CD4-positive, alpha-beta T cell (primary cell): Measurements from ENCODE around the gene PDCD10. TPM values are rescaled to one million over a fixed set of nuclear protein-coding genes. Genes with fewer than 3 reads are reported as not detected.

Source experiments
- ATAC-seq: fragments of 200-7000 bp; cut with Tn5 transposase; one replicate; pipeline ENCODE4 v1.10.0; 2022; ENCODE audit warnings: mild to moderate bottlenecking; ENCODE audit not compliant: poor library complexity
- CTCF ChIA-PET: fragments of 350-600 bp; sonication (Branson Sonifier 250); formaldehyde crosslinking; loops from one replicate; lab custom pipeline; 2021; ENCODE audit warnings: antibody characterized with exemption, inconsistent platforms; lab: Charles Lee
- POLR2A ChIA-PET: fragments of 350-600 bp; sonication (Branson Sonifier 250); formaldehyde crosslinking; loops from one replicate; lab custom pipeline; 2021; ENCODE audit warnings: antibody characterized with exemption, inconsistent platforms; lab: Charles Lee
- DNase-seq, 14 experiments: peaks; one replicate each; pipeline ENCODE4 v3.0.0-alpha.2; 2013 to 2020; ENCODE audit warnings: mixed read lengths in 2 of 14
- H3K27ac ChIP-seq, 2 donors: one replicate each; pipeline versions ENCODE4 v1.5.1 to v1.7.0; 2013; ENCODE audit warnings: low read length in 2 of 2, low read depth in 1 of 2, mild to moderate bottlenecking in 1 of 2
- H3K27me3 ChIP-seq, 2 experiments: 1 replicate in 1 of 2; 2 replicates in 1 of 2; pipeline versions ENCODE4 v1.6.1 to v1.7.0; 2013; ENCODE audit warnings: low read length in 2 of 2, control low read depth in 1 of 2, mild to moderate bottlenecking in 1 of 2, moderate library complexity in 1 of 2; ENCODE audit not compliant: insufficient read depth in 2 of 2, control insufficient read depth in 1 of 2
- H3K36me3 ChIP-seq: one replicate; pipeline ENCODE4 v1.6.1; 2013; ENCODE audit warnings: low read length, control low read depth; ENCODE audit not compliant: insufficient read depth
- H3K4me1 ChIP-seq: one replicate; pipeline ENCODE4 v1.6.1; 2013; ENCODE audit warnings: low read length, control low read depth; ENCODE audit not compliant: insufficient read depth
- H3K4me3 ChIP-seq: one replicate; pipeline ENCODE4 v1.5.1; 2013; ENCODE audit warnings: mild to moderate bottlenecking, low read length, moderate library complexity
- H3K9me3 ChIP-seq, 2 experiments: 1 replicate in 1 of 2; 2 replicates in 1 of 2; pipeline versions ENCODE4 v1.6.1 to v1.7.0; 2013; ENCODE audit warnings: low read length in 2 of 2, mild to moderate bottlenecking in 2 of 2, control low read depth in 1 of 2, moderate library complexity in 1 of 2; ENCODE audit not compliant: control insufficient read depth in 1 of 2, insufficient read depth in 1 of 2
- H3K27ac Mint-ChIP-seq: one replicate; pipeline ENCODE4 v1.8.0; 2020; ENCODE audit warnings: mixed read lengths
- H3K27me3 Mint-ChIP-seq: one replicate; pipeline ENCODE4 v1.8.0; 2021; ENCODE audit warnings: mixed read lengths
- H3K36me3 Mint-ChIP-seq: one replicate; pipeline ENCODE4 v1.8.0; 2021; ENCODE audit warnings: low read depth, mixed read lengths
- H3K4me1 Mint-ChIP-seq: one replicate; pipeline ENCODE4 v1.8.0; 2021; ENCODE audit warnings: low read depth, mixed read lengths
- H3K4me3 Mint-ChIP-seq: one replicate; pipeline ENCODE4 v1.8.0; 2020; ENCODE audit warnings: mild to moderate bottlenecking, mixed read lengths
- H3K9me3 Mint-ChIP-seq: one replicate; pipeline ENCODE4 v1.8.0; 2020; ENCODE audit warnings: mixed read lengths
- intact Hi-C, 2 experiments: fragments of 100-400 bp; cut with DNase I in 1 of 2; cut with micrococcal nuclease in 1 of 2; formaldehyde crosslinking; loops; one replicate each; pipeline versions ENCODE4 v1.15.1 to v1.9.0; 2023 to 2025; cut with DNase I, micrococcal nuclease
- total RNA-seq, 174 experiments: library from RNA in 2 of 174; stranded (reverse) in 2 of 174; gene quantifications; one replicate each; pipeline ENCODE4 v1.2.3 and lab custom pipeline; 2021 to 2026
- TF ChIP-seq, protein P1 (sequence below): fragments of 200-600 bp; IDR thresholded peaks from one replicate; pipeline ENCODE4 v1.8.0; 2022; ENCODE audit warnings: antibody characterized with exemption, mild to moderate bottlenecking

The PDCD10 gene
- total RNA-seq, 2 experiments from 2014 or later: 19.0 to 22.8 TPM

DNA sequence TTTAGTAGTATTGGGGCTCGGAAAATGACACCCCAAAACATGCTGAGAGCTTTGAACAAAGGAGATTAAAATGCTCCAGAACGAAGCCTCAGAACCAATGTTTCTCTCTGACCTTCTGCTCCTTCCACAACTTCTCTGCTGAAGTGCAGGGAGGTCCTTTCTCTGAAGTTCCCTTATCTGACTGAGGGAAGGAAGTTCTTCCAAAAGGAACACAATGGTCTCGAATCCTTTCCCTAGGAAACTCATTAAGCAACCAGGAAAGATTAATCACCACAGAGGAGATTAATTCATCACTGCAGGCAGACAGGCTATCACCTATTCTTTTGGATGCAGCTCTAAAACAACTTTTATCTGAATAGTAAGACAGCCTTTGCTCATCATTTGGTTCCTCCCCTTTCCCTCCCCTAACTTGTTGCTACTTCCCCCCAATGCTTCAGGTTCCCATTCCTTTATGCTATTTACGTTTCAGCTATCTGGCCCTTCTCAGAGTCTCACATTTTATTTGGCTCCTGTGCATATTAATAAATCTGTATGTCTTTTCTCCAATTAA, 62.7 kb downstream of the PDCD10 start:
- DNase-seq (no peak), ATAC-seq (no peak)
- H3K27me3 ChIP-seq: no peaks in the 10 kb centered on the region
- no peaks in the 10 kb centered on the region for H3K4me1 ChIP-seq
- no peak overlapping the region for H3K27ac Mint-ChIP-seq
- ChIA-PET POLR2A (no interaction called here), CTCF (no interaction called here)
- H3K27ac ChIP-seq: no peak overlapping the region
- intact Hi-C loops: no loop called here
- peaks cover 57% of the 10 kb centered on the region for H3K36me3 Mint-ChIP-seq
- TF ChIP-seq, protein P1, sequence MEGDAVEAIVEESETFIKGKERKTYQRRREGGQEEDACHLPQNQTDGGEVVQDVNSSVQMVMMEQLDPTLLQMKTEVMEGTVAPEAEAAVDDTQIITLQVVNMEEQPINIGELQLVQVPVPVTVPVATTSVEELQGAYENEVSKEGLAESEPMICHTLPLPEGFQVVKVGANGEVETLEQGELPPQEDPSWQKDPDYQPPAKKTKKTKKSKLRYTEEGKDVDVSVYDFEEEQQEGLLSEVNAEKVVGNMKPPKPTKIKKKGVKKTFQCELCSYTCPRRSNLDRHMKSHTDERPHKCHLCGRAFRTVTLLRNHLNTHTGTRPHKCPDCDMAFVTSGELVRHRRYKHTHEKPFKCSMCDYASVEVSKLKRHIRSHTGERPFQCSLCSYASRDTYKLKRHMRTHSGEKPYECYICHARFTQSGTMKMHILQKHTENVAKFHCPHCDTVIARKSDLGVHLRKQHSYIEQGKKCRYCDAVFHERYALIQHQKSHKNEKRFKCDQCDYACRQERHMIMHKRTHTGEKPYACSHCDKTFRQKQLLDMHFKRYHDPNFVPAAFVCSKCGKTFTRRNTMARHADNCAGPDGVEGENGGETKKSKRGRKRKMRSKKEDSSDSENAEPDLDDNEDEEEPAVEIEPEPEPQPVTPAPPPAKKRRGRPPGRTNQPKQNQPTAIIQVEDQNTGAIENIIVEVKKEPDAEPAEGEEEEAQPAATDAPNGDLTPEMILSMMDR: no peak
- H3K4me3 ChIP-seq: no peak overlapping the region
- no peaks in the 10 kb centered on the region for H3K4me1 Mint-ChIP-seq
- H3K27me3 Mint-ChIP-seq: no peaks in the 10 kb centered on the region
- H3K4me3 Mint-ChIP-seq: no peak overlapping the region
- H3K36me3 ChIP-seq: peaks cover 39% of the 10 kb centered on the region
- H3K9me3 ChIP-seq: peaks cover 6 to 18% of the 10 kb centered on the region in 2 experiments
- peaks cover 12% of the 10 kb centered on the region for H3K9me3 Mint-ChIP-seq

GRCh38 chr3:167669699-167670098, 65.0 kb downstream of the PDCD10 start:
- TF ChIP-seq, protein P1: no peak
- H3K27me3 Mint-ChIP-seq: no peaks in the 10 kb centered on the region
- no peaks in the 10 kb centered on the region for H3K4me1 ChIP-seq
- no peaks in the 10 kb centered on the region for H3K4me1 Mint-ChIP-seq
- no peak overlapping the region for H3K4me3 Mint-ChIP-seq
- H3K9me3 ChIP-seq: no peaks in the 10 kb centered on the region
- H3K4me3 ChIP-seq: no peak overlapping the region
- ChIA-PET POLR2A (no interaction called here), CTCF (no interaction called here)
- DNase-seq: no peak
- peaks cover 16% of the 10 kb centered on the region for H3K9me3 Mint-ChIP-seq
- no peaks in the 10 kb centered on the region for H3K27me3 ChIP-seq
- peaks cover 35% of the 10 kb centered on the region for H3K36me3 Mint-ChIP-seq
- no peak overlapping the region for H3K27ac Mint-ChIP-seq
- H3K36me3 ChIP-seq: peaks cover 18% of the 10 kb centered on the region
- intact Hi-C loops: no loop called here
- ATAC-seq: no peak
- H3K27ac ChIP-seq: no peak overlapping the region

DNA sequence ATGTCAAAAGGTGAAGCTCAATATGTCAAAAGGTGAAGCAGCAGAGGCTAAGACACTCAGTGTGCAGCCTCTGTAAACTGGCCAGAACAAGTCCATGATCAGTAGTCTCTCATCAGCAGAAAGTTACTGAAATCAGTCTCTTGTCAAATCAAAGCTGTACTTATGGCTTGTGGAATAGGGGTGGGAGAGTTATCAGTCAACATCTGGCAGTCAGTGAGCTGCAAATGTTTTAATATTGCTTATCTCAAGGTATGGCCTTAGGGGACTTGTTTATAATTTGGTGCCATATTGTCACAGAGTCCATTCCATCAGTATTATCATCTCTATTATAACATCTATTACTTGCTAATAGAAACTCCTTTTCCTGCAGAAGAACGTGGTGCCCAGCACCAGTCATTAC, 66.0 kb downstream of the PDCD10 start:
- ATAC-seq (no peak), DNase-seq (no peak)
- Histone ChIP-seq H3K9me3 (no peaks in the 10 kb centered on the region), H3K27me3 (no peaks in the 10 kb centered on the region), H3K4me3 (no peak overlapping the region), H3K27ac (no peak overlapping the region), H3K4me1 (no peaks in the 10 kb centered on the region), H3K36me3 (peaks cover 8% of the 10 kb centered on the region)
- ChIA-PET POLR2A (no interaction called here), CTCF (no interaction called here)
- H3K27me3 Mint-ChIP-seq: no peaks in the 10 kb centered on the region
- H3K4me1 Mint-ChIP-seq: no peaks in the 10 kb centered on the region
- H3K9me3 Mint-ChIP-seq: peaks cover 16% of the 10 kb centered on the region
- TF ChIP-seq, protein P1: no peak
- peaks cover 24% of the 10 kb centered on the region for H3K36me3 Mint-ChIP-seq
- H3K27ac Mint-ChIP-seq: no peak overlapping the region
- no peak overlapping the region for H3K4me3 Mint-ChIP-seq
- intact Hi-C loops: no loop called here
